ENCODE measurements around the gene IQGAP2. TPM values are rescaled to one million over a fixed set of nuclear protein-coding genes. Genes with fewer than 3 reads are reported as not detected.

Gene IQGAP2
- total RNA-seq, 1 donor from 2014 or later, result 1.3 TPM

- no peak for DNase-seq (ENCODE audit: low read depth)
- TF ChIP-seq CTCF (conservative IDR thresholded peaks at IDR 0.05; ENCODE audit: low read depth, low read length), result no peak
- H3K4me3 ChIP-seq (ENCODE audit: low read depth, low read length), result peak overlapping the region; percentile 67
Measured at GRCh38 chr5:76716456-76717157, 313.5 kb downstream of the IQGAP2 start.

GRCh38 chr5:76717222-76718083, 314.4 kb downstream of the IQGAP2 start:
- H3K4me3 ChIP-seq (ENCODE audit: low read depth, low read length), result peak overlapping the region; percentile 67
- no peak for DNase-seq (ENCODE audit: low read depth)
- no peak for TF ChIP-seq CTCF (conservative IDR thresholded peaks at IDR 0.05; ENCODE audit: low read depth, low read length)

- DNase-seq (ENCODE audit: low read depth), result no peak
- H3K4me3 ChIP-seq (ENCODE audit: low read depth, low read length), result no peak overlapping the region
- TF ChIP-seq CTCF (conservative IDR thresholded peaks at IDR 0.05; ENCODE audit: low read depth, low read length), result no peak
Measured at GRCh38 chr5:76718381-76718832, 315.3 kb downstream of the IQGAP2 start.

GRCh38 chr5:76718880-76719279, 315.8 kb downstream of the IQGAP2 start:
- H3K4me3 ChIP-seq (ENCODE audit: low read depth, low read length), result no peak overlapping the region
- no peak for DNase-seq (ENCODE audit: low read depth)
- TF ChIP-seq CTCF (conservative IDR thresholded peaks at IDR 0.05; ENCODE audit: low read depth, low read length), result no peak

GRCh38 chr5:76720988-76721569, 318.0 kb downstream of the IQGAP2 start:
- H3K4me3 ChIP-seq (ENCODE audit: low read depth, low read length), result no peak overlapping the region
- no peak for TF ChIP-seq CTCF (conservative IDR thresholded peaks at IDR 0.05; ENCODE audit: low read depth, low read length)
- DNase-seq (ENCODE audit: low read depth), result no peak

- no peak overlapping the region for H3K4me3 ChIP-seq (ENCODE audit: low read depth, low read length)
- TF ChIP-seq CTCF (conservative IDR thresholded peaks at IDR 0.05; ENCODE audit: low read depth, low read length), result no peak
- no peak for DNase-seq (ENCODE audit: low read depth)
Measured at GRCh38 chr5:76723266-76723665, 320.2 kb downstream of the IQGAP2 start.
